GM18499 (cell line): ENCODE measurements around the gene SRRM1.
"Not testable (repeated sequence)": the region's sequence is repeated elsewhere in the genome, so short reads cannot be mapped to it uniquely, and the experiment has no call there.

Experiments
- ATAC-seq: cut with Tn5 transposase; IDR thresholded peaks from one replicate; pipeline ENCODE4 v1.9.1; 2021; ENCODE audit warnings: moderate number of reproducible peaks; ENCODE audit not compliant: insufficient read depth, unreplicated experiment

The SRRM1 gene

DNA sequence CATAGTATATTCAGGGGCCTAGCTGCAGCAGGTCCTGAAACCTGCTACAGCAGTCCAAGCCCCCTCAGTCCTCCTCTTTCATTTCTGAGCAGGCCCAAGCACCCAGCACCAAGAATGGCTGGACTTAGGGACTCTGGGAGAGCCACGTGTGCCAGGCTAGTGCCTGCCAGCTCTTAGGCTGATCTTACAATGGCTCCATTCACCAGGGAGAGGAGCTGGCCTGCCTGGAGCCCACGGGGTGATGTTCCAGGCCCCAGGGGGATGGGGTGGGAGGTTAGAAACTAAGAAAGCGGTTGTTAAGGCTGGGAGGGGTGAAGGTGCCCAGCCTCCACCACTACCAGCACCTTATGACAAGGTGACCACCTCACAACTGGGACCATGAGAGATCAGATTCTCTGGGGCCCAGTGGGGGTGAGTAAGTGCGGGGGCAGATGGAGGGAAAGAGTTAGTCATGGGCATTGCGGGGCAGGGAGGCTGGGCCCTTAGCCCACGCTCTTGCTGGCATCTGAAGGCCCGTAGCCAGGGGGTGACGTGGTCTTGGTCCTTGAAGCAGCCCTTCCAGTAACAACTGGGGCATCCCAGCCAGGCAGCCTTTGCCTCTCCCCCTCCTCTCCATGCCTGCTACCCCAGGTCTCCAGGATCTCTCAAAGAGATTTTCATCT, 71.9 kb downstream of the SRRM1 start:
- ATAC-seq, result no peak

- ATAC-seq, result no peak
These were observed 72.6 kb downstream of the SRRM1 start for GRCh38 chr1:24715658-24716057.

GRCh38 chr1:24717887-24718650, 75.0 kb downstream of the SRRM1 start:
- ATAC-seq, result no peak

GRCh38 chr1:24720152-24720551, 77.0 kb downstream of the SRRM1 start:
- ATAC-seq, result no peak

DNA sequence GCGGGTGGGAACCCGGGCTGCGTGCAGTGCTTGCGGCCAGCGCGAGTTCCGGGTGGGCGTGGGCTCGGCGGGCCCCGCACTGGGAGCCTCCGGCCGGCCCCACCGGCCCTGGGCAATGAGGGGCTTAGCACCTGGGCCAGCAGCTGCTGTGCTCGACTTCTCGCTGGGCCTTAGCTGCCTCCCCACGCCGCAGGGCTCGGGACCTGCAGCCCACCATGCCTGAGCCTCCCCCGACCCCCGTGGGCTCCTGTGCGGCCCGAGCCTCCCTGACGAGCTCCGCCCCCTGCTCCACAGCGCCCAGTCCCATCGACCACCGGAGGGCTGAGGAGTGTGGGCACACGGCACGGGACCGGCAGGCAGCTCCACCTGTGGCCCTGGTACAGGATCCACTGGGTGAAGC, 78.4 kb downstream of the SRRM1 start:
- no peak for ATAC-seq

DNA sequence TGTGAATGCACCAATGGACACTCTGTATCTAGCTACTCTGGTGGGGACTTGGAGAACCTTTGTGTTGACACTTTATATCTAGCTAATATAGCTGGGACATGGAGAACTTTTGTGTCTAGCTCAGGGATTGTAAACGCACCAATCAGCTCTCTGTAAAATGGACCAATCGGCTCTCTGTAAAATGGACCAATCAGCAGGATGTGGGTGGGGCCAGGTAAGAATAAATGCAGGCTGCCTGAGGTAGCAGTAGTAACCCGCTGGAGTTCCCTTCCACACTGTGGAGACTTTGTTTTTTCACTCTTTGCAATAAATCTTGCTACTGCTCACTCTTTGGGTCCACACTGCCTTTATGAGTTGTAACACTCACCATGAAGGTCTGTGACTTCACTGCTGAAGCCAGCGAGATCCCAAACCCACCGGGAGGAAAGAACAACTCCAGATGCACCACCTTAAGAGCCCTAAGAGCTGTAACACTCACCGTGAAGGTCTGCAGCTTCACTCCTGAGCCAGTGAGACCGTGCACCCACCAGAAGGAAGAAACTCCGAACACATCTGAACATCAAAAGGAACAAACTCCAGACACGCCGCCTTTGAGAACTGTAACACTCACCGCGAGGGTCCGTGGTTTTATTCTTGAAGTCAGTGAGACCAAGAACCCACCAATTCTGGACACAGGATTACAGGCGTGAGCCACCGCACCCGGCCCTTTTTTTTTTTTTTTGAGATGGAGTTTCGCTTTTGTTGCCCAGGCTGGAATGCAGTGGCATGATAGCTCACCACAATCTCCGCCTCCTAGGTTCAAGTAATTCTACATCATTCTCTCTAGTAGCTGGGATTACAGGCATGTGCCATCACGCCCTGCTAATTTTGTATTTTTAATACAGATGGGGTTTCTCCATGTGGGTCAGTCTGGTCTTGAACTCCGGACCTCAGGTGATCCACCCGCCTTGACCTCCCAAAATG, 79.3 kb downstream of the SRRM1 start:
- not testable (repeated sequence) for ATAC-seq
